K562 (cell line): Measurements from ENCODE around the gene FMNL2. TPM values are rescaled to one million over a fixed set of nuclear protein-coding genes. Genes with fewer than 3 reads are reported as not detected.

Experiments
- ATAC-seq: fragments of 200-7000 bp; cut with Tn5 transposase; 3 replicates; pipeline ENCODE4 v1.9.1; 2020; ENCODE audit warnings: moderate library complexity
- BruUV-seq: library from RNA; stranded (reverse); fragments of 400-500 nt; replicated peaks from 2 replicates; lab custom pipeline; 2021; lab: Mats Ljungman, UMichigan
- CTCF ChIA-PET: fragments of 300-600 bp; formaldehyde crosslinking; extraction: SDS; loops from one replicate; lab custom pipeline; 2021; ENCODE audit warnings: low intra/inter-chr PET ratio; lab: Yijun Ruan, JAX
- POLR2A ChIA-PET: fragments of 300-600, 350-650 bp; sonication (Branson Sonifier 250); formaldehyde crosslinking; extraction: SDS; loops from one replicate; lab custom pipeline; 2021; ENCODE audit warnings: antibody characterized with exemption, inconsistent platforms; lab: Yijun Ruan, JAX
- DNase-seq, 4 experiments: peaks; one replicate each; pipeline versions ENCODE4 v3.0.0 to v3.0.0-alpha.2; 2011 to 2018; ENCODE audit warnings: low spot score in 3 of 4, mixed read lengths in 3 of 4; ENCODE audit errors: extremely low read depth in 1 of 4
- FAIRE-seq: peaks from 2 replicates; lab custom pipeline; 2011; peaks lifted over from hg19 to GRCh38; lab: Jason Lieb, UNC
- H2AFZ ChIP-seq: 2 replicates; pipeline ENCODE4 v1.6.0; 2011; ENCODE audit warnings: low read depth, low read length, control low read depth, inconsistent platforms
- H3K27ac ChIP-seq: fragments of 200-600 bp; 3 replicates; pipeline ENCODE4 v1.8.0; 2011; ENCODE audit warnings: low read depth, mild to moderate bottlenecking, control low read depth, inconsistent platforms, low read length, moderate library complexity, mixed read lengths; ENCODE audit errors: extremely low read depth
- H3K27me3 ChIP-seq, 2 experiments: fragments of 300-600 bp in 1 of 2; 2 replicates in 1 of 2; 3 replicates in 1 of 2; pipeline versions ENCODE4 v1.6.0 to v1.8.0; 2011; ENCODE audit warnings: inconsistent platforms in 2 of 2, low read length in 2 of 2, mild to moderate bottlenecking in 1 of 2, mixed read lengths in 1 of 2, moderate library complexity in 1 of 2; ENCODE audit not compliant: control insufficient read depth in 2 of 2, insufficient read depth in 2 of 2
- H3K36me3 ChIP-seq: fragments of 300-600 bp; 3 replicates; pipeline ENCODE4 v1.8.0; 2011; ENCODE audit warnings: mild to moderate bottlenecking, low read length, inconsistent platforms; ENCODE audit not compliant: control insufficient read depth, insufficient read depth
- H3K4me1 ChIP-seq, 2 experiments: fragments of 200-600 bp in 1 of 2; replicated peaks in 1 of 2; 2 replicates in 1 of 2; 3 replicates in 1 of 2; pipeline versions ENCODE4 v1.5.1 to v1.8.0; 2011; ENCODE audit warnings: inconsistent platforms in 2 of 2, low read length in 2 of 2, mild to moderate bottlenecking in 1 of 2, mixed read lengths in 1 of 2, moderate library complexity in 1 of 2; ENCODE audit not compliant: control insufficient read depth in 2 of 2, insufficient read depth in 2 of 2
- H3K4me2 ChIP-seq: 2 replicates; pipeline ENCODE4 v1.6.1; 2011; ENCODE audit warnings: low read length, control low read depth, inconsistent platforms, mixed read lengths; ENCODE audit not compliant: insufficient read depth
- H3K4me3 ChIP-seq: fragments of 200-600 bp; sonication (generic), shearing (Covaris generic); 2 replicates; pipeline ENCODE4 v1.5.1; 2016; ENCODE audit warnings: control low read depth, inconsistent platforms
- H3K79me2 ChIP-seq: fragments of 200-600 bp; 3 replicates; pipeline ENCODE4 v1.8.0; 2011; ENCODE audit warnings: low read length, inconsistent platforms; ENCODE audit not compliant: control insufficient read depth, insufficient read depth
- H3K9ac ChIP-seq, 2 experiments: 2 replicates each; pipeline versions ENCODE4 v1.6.0 to v1.6.1; 2011; ENCODE audit warnings: low read depth in 2 of 2, low read length in 2 of 2, control low read depth in 1 of 2, inconsistent platforms in 1 of 2, mild to moderate bottlenecking in 1 of 2, mixed read lengths in 1 of 2; ENCODE audit not compliant: insufficient read depth in 1 of 2
- H3K9me1 ChIP-seq: one replicate; pipeline ENCODE4 v1.6.0; 2011; ENCODE audit warnings: inconsistent platforms, mild to moderate bottlenecking, low read length, moderate library complexity; ENCODE audit not compliant: control insufficient read depth, insufficient read depth
- H3K9me3 ChIP-seq: replicated peaks from 2 replicates; pipeline ENCODE4 v1.5.1; 2011; ENCODE audit warnings: low read depth, low read length, inconsistent platforms; ENCODE audit not compliant: control insufficient read depth, insufficient read depth
- H4K20me1 ChIP-seq: replicated peaks from 2 replicates; pipeline ENCODE4 v1.6.1; 2011; ENCODE audit warnings: low read length, inconsistent platforms, mixed read lengths; ENCODE audit not compliant: control insufficient read depth, insufficient read depth
- BMI1 ChIP-seq: fragments of 150-350 bp; IDR thresholded peaks from 2 replicates; pipeline ENCODE4 v1.6.1; 2014; ENCODE audit warnings: low read length
- CC2D1A ChIP-seq: fragments of 450-650 bp; IDR thresholded peaks from 2 replicates; pipeline ENCODE4 v1.6.1; 2017; ENCODE audit warnings: mild to moderate bottlenecking
- KDM2B ChIP-seq: fragments of 250-450 bp; sonication (Bioruptor Pico); IDR thresholded peaks from 2 replicates; pipeline ENCODE4 v1.8.0; 2021; ENCODE audit warnings: mild to moderate bottlenecking, moderate library complexity
- SUPT5H ChIP-seq: fragments of 450-650 bp; IDR thresholded peaks from 2 replicates; pipeline ENCODE4 v1.6.1; 2016
- ZNF431 ChIP-seq: sonication (generic); formaldehyde crosslinking; IDR thresholded peaks from 2 replicates; pipeline ENCODE4 v1.8.0; 2022; ENCODE audit warnings: mild to moderate bottlenecking, missing genetic modification reagents
- WGBS: fragments of 100-300 bp; shearing (Covaris generic); methylation state at CpG from one replicate; pipeline ENCODE4 v1.1.6; 2016; ENCODE audit warnings: low coverage, mixed read lengths; ENCODE audit not compliant: insufficient coverage; ENCODE audit errors: missing lambda C conversion rate; 5-methylcytosine and 5-hydroxymethylcytosine counted together
- in situ Hi-C: fragments of 300-500 bp; cut with MboI; formaldehyde crosslinking; loops from 4 replicates; pipeline ENCODE4 v1.15.0; 2018; ENCODE audit warnings: inconsistent platforms, mixed read lengths
- intact Hi-C: fragments of 100-400 bp; cut with micrococcal nuclease; formaldehyde crosslinking; loops from 2 replicates; pipeline ENCODE4 v1.14.2; 2022
- polyA plus RNA-seq, 8 experiments: library from polyadenylated mRNA; depleted of rRNA in 4 of 8; stranded (reverse) in 5 of 8; unstranded in 3 of 8; fragments of >200 nt; fragmentation: Nextera tagmentation in 2 of 8; fragmentation: Illumina TruSeq in 1 of 8; extraction: Ambion mirVana in 2 of 8; extraction: Trizol in 1 of 8; gene quantifications; 2 replicates each; pipeline versions ENCODE4 v1.2.1 to v1.2.3, GENCODE V29; 2011 to 2014; ENCODE audit warnings: inconsistent platforms in 1 of 8, missing spikeins in 1 of 8
- total RNA-seq, 7 experiments: library from RNA; depleted of rRNA in 6 of 7; stranded (reverse); fragments of >200 nt in 6 of 7; fragmentation: Illumina TruSeq in 2 of 7; extraction: Trizol in 2 of 7; gene quantifications; 2 replicates each; pipeline versions ENCODE4 v1.2.1 to v1.2.3, GENCODE V29; 2011 to 2021; ENCODE audit warnings: low replicate concordance in 1 of 7
- TF ChIP-seq, protein P1 (sequence below): sonication (generic); formaldehyde crosslinking; IDR thresholded peaks from 2 replicates; pipeline ENCODE4 v1.8.0; 2023; ENCODE audit warnings: mild to moderate bottlenecking, missing genetic modification reagents
- TF ChIP-seq, protein P2 (sequence below): sonication (generic); formaldehyde crosslinking; IDR thresholded peaks from 2 replicates; pipeline ENCODE4 v1.8.1; 2022; ENCODE audit warnings: missing genetic modification reagents

FMNL2 gene
- total and polyA plus RNA-seq, 9 of the 15 experiments (the other 6 are each of a cell fraction or from before 2014, with no cell fraction given) = 0.15 to 0.49 (median 0.24) TPM; not detected in 1

DNA sequence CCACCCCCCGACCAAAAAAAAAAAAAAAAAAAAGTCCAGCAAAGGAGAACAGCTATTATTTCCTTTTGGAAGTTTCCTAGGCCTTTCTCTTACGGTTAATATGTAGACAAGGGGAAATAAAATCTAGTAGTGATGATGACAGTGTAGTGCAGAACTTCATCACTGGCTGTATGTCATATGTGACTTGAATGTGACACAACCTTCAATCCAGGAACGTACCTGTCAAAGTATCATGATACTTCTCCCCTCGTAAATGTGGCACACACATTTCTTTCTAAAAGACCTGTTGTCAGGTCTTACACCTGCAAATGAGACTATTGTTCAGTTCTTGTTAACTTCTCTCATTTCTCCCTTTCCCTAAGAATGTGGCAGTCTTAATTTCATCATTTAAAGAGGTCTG, 208.7 kb downstream of the FMNL2 start:
- no peaks in the 10 kb centered on the region for H3K4me1 ChIP-seq
- no peak overlapping the region for H3K4me3 ChIP-seq
- no peaks in the 10 kb centered on the region for H3K36me3 ChIP-seq
- H3K9ac ChIP-seq = no peak overlapping the region
- in situ Hi-C loops (no loop called here), intact Hi-C loops (no loop called here)
- no peak overlapping the region for H2AFZ ChIP-seq
- no peak for FAIRE-seq
- H3K9me3 ChIP-seq = no peaks in the 10 kb centered on the region
- H3K27ac ChIP-seq = no peak overlapping the region
- CTCF ChIA-PET = no interaction called here
- ATAC-seq = no peak
- TF ChIP-seq KDM2B (CRISPR knock-in tag) = no peak
- no peak for TF ChIP-seq ZNF431 (CRISPR knock-in tag)
- no peak for TF ChIP-seq SUPT5H
- TF ChIP-seq BMI1 = no peak
- TF ChIP-seq, protein P1, sequence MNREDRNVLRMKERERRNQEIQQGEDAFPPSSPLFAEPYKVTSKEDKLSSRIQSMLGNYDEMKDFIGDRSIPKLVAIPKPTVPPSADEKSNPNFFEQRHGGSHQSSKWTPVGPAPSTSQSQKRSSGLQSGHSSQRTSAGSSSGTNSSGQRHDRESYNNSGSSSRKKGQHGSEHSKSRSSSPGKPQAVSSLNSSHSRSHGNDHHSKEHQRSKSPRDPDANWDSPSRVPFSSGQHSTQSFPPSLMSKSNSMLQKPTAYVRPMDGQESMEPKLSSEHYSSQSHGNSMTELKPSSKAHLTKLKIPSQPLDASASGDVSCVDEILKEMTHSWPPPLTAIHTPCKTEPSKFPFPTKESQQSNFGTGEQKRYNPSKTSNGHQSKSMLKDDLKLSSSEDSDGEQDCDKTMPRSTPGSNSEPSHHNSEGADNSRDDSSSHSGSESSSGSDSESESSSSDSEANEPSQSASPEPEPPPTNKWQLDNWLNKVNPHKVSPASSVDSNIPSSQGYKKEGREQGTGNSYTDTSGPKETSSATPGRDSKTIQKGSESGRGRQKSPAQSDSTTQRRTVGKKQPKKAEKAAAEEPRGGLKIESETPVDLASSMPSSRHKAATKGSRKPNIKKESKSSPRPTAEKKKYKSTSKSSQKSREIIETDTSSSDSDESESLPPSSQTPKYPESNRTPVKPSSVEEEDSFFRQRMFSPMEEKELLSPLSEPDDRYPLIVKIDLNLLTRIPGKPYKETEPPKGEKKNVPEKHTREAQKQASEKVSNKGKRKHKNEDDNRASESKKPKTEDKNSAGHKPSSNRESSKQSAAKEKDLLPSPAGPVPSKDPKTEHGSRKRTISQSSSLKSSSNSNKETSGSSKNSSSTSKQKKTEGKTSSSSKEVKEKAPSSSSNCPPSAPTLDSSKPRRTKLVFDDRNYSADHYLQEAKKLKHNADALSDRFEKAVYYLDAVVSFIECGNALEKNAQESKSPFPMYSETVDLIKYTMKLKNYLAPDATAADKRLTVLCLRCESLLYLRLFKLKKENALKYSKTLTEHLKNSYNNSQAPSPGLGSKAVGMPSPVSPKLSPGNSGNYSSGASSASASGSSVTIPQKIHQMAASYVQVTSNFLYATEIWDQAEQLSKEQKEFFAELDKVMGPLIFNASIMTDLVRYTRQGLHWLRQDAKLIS (CRISPR knock-in tag) = no peak
- TF ChIP-seq, protein P2, sequence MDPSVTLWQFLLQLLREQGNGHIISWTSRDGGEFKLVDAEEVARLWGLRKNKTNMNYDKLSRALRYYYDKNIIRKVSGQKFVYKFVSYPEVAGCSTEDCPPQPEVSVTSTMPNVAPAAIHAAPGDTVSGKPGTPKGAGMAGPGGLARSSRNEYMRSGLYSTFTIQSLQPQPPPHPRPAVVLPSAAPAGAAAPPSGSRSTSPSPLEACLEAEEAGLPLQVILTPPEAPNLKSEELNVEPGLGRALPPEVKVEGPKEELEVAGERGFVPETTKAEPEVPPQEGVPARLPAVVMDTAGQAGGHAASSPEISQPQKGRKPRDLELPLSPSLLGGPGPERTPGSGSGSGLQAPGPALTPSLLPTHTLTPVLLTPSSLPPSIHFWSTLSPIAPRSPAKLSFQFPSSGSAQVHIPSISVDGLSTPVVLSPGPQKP = no peak
- TF ChIP-seq CC2D1A = no peak
- no peaks in the 10 kb centered on the region for H3K9me1 ChIP-seq
- H4K20me1 ChIP-seq = no peaks in the 10 kb centered on the region
- POLR2A ChIA-PET = no interaction called here
- 6% methylated on average over 3 of the region's 4 CpGs for WGBS
- H3K4me2 ChIP-seq = no peak overlapping the region
- no peak for DNase-seq
- H3K27me3 ChIP-seq = peaks cover 4 to 19% of the 10 kb centered on the region in 2 experiments; a peak in 4 of 5 replicates
- H3K79me2 ChIP-seq = no peaks in the 10 kb centered on the region
- no TSS peak for BruUV-seq
